SK-N-SH (cell line): Measurements from ENCODE around the gene PACSIN2. TPM values are rescaled to one million over a fixed set of nuclear protein-coding genes. Genes with fewer than 3 reads are reported as not detected.

Experiments used
- CTCF ChIA-PET: fragments of 300-600, 350-600 bp; formaldehyde crosslinking; extraction: SDS; loops from one replicate; lab custom pipeline; 2021; lab: Yijun Ruan, JAX
- POLR2A ChIA-PET: fragments of 350-600 bp; sonication (Branson Sonifier 250); formaldehyde crosslinking; extraction: SDS; loops from one replicate; lab custom pipeline; 2020; ENCODE audit warnings: antibody characterized with exemption, inconsistent platforms; lab: Yijun Ruan, JAX
- DNase-seq: peaks from one replicate; pipeline ENCODE4 v3.0.0; 2012
- H2AFZ ChIP-seq: fragments of 200-600 bp; sonication (generic); 2 replicates; pipeline ENCODE4 v1.8.1; 2016; ENCODE audit warnings: antibody characterized with exemption, mild to moderate bottlenecking, low read depth
- H3F3A ChIP-seq: fragments of 200-600 bp; sonication (generic); replicated peaks from 2 replicates; pipeline ENCODE3; 2016; ENCODE audit warnings: antibody characterized with exemption, mild to moderate bottlenecking; ENCODE audit not compliant: insufficient read depth
- H3K27ac ChIP-seq, 2 experiments: fragments of 200-500 bp in 1 of 2; fragments of 200-600 bp in 1 of 2; sonication (Bioruptor generic) in 1 of 2; sonication (generic), shearing (Covaris generic) in 1 of 2; 2 replicates each; pipeline versions ENCODE4 v1.5.1 to v1.6.1; 2014 to 2016; ENCODE audit warnings: low read depth in 2 of 2, inconsistent platforms in 1 of 2, low read length in 1 of 2, mild to moderate bottlenecking in 1 of 2, mixed read lengths in 1 of 2
- H3K27me3 ChIP-seq: fragments of 200-600 bp; sonication (generic), shearing (Covaris generic); 2 replicates; pipeline ENCODE4 v1.6.1; 2016; ENCODE audit warnings: mixed run types; ENCODE audit not compliant: insufficient read depth
- H3K36me3 ChIP-seq, 2 experiments: fragments of 200-500 bp in 1 of 2; fragments of 200-600 bp in 1 of 2; sonication (Bioruptor generic) in 1 of 2; sonication (generic) in 1 of 2; replicated peaks in 1 of 2; 2 replicates each; pipeline versions ENCODE3 to v1.5.1; 2014 to 2016; ENCODE audit warnings: low read length in 1 of 2, mild to moderate bottlenecking in 1 of 2; ENCODE audit not compliant: insufficient read depth in 2 of 2, control insufficient read depth in 1 of 2
- H3K4me1 ChIP-seq, 2 experiments: fragments of 200-500 bp in 1 of 2; fragments of 200-600 bp in 1 of 2; sonication (Bioruptor generic) in 1 of 2; sonication (generic), shearing (Covaris generic) in 1 of 2; 2 replicates each; pipeline versions ENCODE4 v1.5.1 to v1.6.1; 2014 to 2016; ENCODE audit warnings: low read depth in 1 of 2, low read length in 1 of 2, mixed run types in 1 of 2; ENCODE audit not compliant: insufficient read depth in 2 of 2, control insufficient read depth in 1 of 2
- H3K4me2 ChIP-seq: fragments of 200-600 bp; sonication (generic), shearing (Covaris generic); 2 replicates; pipeline ENCODE4 v1.6.1; 2017; ENCODE audit warnings: mixed run types
- H3K4me3 ChIP-seq, 2 experiments: fragments of 200-500 bp in 1 of 2; fragments of 200-600 bp in 1 of 2; sonication (Bioruptor generic) in 1 of 2; sonication (generic), shearing (Covaris generic) in 1 of 2; 2 replicates each; pipeline versions ENCODE4 v1.5.1 to v1.8.1; 2014 to 2016; ENCODE audit warnings: low read depth in 2 of 2, inconsistent platforms in 1 of 2, low read length in 1 of 2, mild to moderate bottlenecking in 1 of 2, mixed read lengths in 1 of 2, moderate library complexity in 1 of 2
- H3K79me2 ChIP-seq: fragments of 200-600 bp; sonication (generic); 2 replicates; pipeline ENCODE4 v1.8.1; 2017; ENCODE audit warnings: mild to moderate bottlenecking; ENCODE audit not compliant: insufficient read depth
- H3K9ac ChIP-seq: fragments of 200-600 bp; sonication (generic); 2 replicates; pipeline ENCODE4 v1.6.1; 2017; ENCODE audit warnings: mixed run types
- H3K9me2 ChIP-seq: fragments of 200-600 bp; sonication (generic); 2 replicates; pipeline ENCODE4 v1.6.1; 2017; ENCODE audit warnings: mixed run types
- H3K9me3 ChIP-seq: fragments of 200-600 bp; sonication (generic); 2 replicates; pipeline ENCODE4 v1.6.1; 2017; ENCODE audit warnings: mixed run types, mild to moderate bottlenecking, moderate library complexity
- H4K20me1 ChIP-seq: fragments of 200-600 bp; sonication (generic); 2 replicates; pipeline ENCODE4 v1.6.1; 2017; ENCODE audit warnings: mild to moderate bottlenecking, mixed run types; ENCODE audit not compliant: insufficient read depth
- CHD2 ChIP-seq: fragments of 150-350 bp; IDR thresholded peaks from 2 replicates; pipeline ENCODE4 v1.6.1; 2018; ENCODE audit warnings: low read length; ENCODE audit not compliant: partially characterized antibody
- EP300 ChIP-seq, 2 experiments: IDR thresholded peaks; 2 replicates each; pipeline versions ENCODE4 v1.4.0 to v1.6.1; 2012; ENCODE audit warnings: borderline replicate concordance in 1 of 2, low read depth in 1 of 2, low read length in 1 of 2
- GABPA ChIP-seq: IDR thresholded peaks from 2 replicates; pipeline ENCODE4 v1.4.0; 2012; ENCODE audit warnings: low read depth, mild to moderate bottlenecking
- GATA2 ChIP-seq: sonication (generic); formaldehyde crosslinking; IDR thresholded peaks from 2 replicates; pipeline ENCODE4 v1.5.0; 2020; ENCODE audit warnings: mild to moderate bottlenecking, missing genetic modification reagents
- IRF3 ChIP-seq: fragments of 150-350 bp; IDR thresholded peaks from 2 replicates; pipeline ENCODE4 v1.6.1; 2016; ENCODE audit warnings: mild to moderate bottlenecking, low read depth, low read length
- JUND ChIP-seq: IDR thresholded peaks from 2 replicates; pipeline ENCODE4 v1.4.0; 2012
- MXI1 ChIP-seq: IDR thresholded peaks from 2 replicates; pipeline ENCODE4 v1.6.1; 2012; ENCODE audit warnings: mild to moderate bottlenecking, low read depth, low read length, improper control_type of control experiment
- NFIC ChIP-seq: IDR thresholded peaks from 2 replicates; pipeline ENCODE4 v1.4.0; 2012; ENCODE audit warnings: borderline replicate concordance
- POLR2AphosphoS5 ChIP-seq: IDR thresholded peaks from 2 replicates; pipeline ENCODE4 v1.6.1; 2012; ENCODE audit warnings: low read depth, low read length
- REST ChIP-seq: IDR thresholded peaks from 2 replicates; pipeline ENCODE4 v1.6.1; 2012; ENCODE audit warnings: mild to moderate bottlenecking, low read depth, low read length, moderate library complexity
- SMC3 ChIP-seq: IDR thresholded peaks from 2 replicates; pipeline ENCODE4 v1.6.1; 2012; ENCODE audit warnings: low read depth, low read length, improper control_type of control experiment
- TAF1 ChIP-seq: IDR thresholded peaks from 2 replicates; pipeline ENCODE4 v1.6.1; 2012; ENCODE audit warnings: low read depth, mild to moderate bottlenecking, low read length, moderate library complexity, borderline replicate concordance
- TCF12 ChIP-seq: IDR thresholded peaks from 2 replicates; pipeline ENCODE4 v1.4.0; 2012
- YY1 ChIP-seq: IDR thresholded peaks from 2 replicates; pipeline ENCODE4 v1.4.0; 2012; ENCODE audit warnings: low read depth, mild to moderate bottlenecking
- WGBS: methylation state at CpG from one replicate; pipeline ENCODE4 v1.1.6; 2017; ENCODE audit warnings: low lambda C conversion rate; 5-methylcytosine and 5-hydroxymethylcytosine counted together
- polyA plus RNA-seq, 3 experiments: library from polyadenylated mRNA; depleted of rRNA; stranded (reverse); fragments of >200 nt; gene quantifications; 2 replicates each; pipeline ENCODE4 v1.2.3, GENCODE V29; 2012
- TF ChIP-seq, protein P1 (sequence below): IDR thresholded peaks from 2 replicates; pipeline ENCODE4 v1.4.0; 2012; ENCODE audit warnings: low read depth, borderline replicate concordance
- TF ChIP-seq, protein P2 (sequence below): IDR thresholded peaks from 2 replicates; pipeline ENCODE4; 2012
- TF ChIP-seq, protein P3 (sequence below): fragments of 200-600 bp; sonication (generic); IDR thresholded peaks from 2 replicates; pipeline ENCODE4 v1.6.1; 2017; ENCODE audit warnings: antibody characterized with exemption, mild to moderate bottlenecking, moderate library complexity
- TF ChIP-seq, protein P4 (sequence below): IDR thresholded peaks from 2 replicates; pipeline ENCODE4 v1.4.0; 2012; ENCODE audit warnings: low read depth

The PACSIN2 gene
- polyA plus RNA-seq, 1 of the 3 experiments (the other 2 are of a cell fraction): 60.5 TPM

DNA sequence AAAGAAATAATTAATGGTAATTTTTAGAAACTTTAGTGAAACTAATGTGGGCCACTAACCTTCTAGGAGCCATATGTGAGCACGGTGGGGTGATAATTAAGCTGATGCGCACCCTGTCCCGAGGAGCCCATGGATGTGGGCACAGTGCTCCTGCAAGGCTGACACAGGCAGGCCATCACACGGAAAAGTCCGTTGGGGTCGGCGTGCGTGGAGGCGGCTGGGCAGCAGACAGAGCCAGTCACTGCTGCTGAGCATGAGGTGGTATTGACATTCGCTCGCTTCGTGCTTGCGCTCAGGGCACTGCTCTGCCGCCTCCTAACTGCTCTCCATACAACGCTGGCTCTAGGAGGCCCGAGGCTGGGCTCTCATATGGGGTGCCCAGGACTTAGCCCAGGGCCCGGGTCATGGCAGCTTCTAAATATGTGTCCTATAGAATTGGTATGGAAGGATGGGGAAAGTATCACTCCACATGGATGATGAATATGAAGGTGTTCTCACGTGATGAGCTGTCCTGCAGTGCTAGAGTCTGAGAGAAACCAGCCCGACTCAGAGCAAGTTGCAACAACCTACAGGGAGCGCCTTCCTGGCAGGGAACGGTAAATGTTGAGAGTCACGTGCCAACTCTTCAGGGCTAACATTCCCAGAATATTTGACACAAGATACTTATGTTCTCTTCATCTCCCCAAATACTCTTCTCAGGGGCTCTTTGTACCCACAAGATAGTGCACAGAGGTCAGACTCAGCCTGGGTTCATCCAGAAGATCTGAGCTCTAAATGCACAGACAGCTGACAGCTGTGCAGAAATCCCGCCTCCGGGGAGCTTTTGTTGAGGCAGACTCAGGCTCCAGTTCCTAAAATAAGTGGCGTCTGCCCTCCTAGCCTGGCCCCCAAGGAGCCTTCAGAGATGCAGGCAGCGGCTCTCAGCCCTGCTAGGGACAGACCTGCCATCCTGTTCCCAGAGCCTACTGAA lies 107.3 kb downstream of the PACSIN2 start:
- POLR2A ChIA-PET: no interaction called here
- H3K9ac ChIP-seq: no peak overlapping the region
- no peaks in the 10 kb centered on the region for H3K36me3 ChIP-seq
- 0 out of 2 replicates have a peak, but pooled peaks cover 3% of the 10 kb centered on the region for H4K20me1 ChIP-seq
- WGBS: 87% methylated on average over 7 of the region's 26 CpGs
- no peak for DNase-seq
- no peaks in the 10 kb centered on the region for H3K9me3 ChIP-seq
- no peaks in the 10 kb centered on the region for H3K9me2 ChIP-seq
- peaks cover 12% of the 10 kb centered on the region; the same call in 1 of the 2 replicates for H3K79me2 ChIP-seq
- CTCF ChIA-PET: no interaction called here
- TF ChIP-seq TCF12 (no peak), MXI1 (no peak), POLR2AphosphoS5 (no peak), GABPA (no peak), GATA2 (no peak), IRF3 (no peak), NFIC (no peak), CHD2 (no peak), JUND (no peak), REST (no peak), YY1 (no peak), TAF1 (no peak), EP300 (IDR thresholded peaks at IDR 0.05; ENCODE audit: borderline replicate concordance in 1 of 2, low read depth in 1 of 2, low read length in 1 of 2) (no peak), SMC3 (no peak)
- TF ChIP-seq, protein P1, sequence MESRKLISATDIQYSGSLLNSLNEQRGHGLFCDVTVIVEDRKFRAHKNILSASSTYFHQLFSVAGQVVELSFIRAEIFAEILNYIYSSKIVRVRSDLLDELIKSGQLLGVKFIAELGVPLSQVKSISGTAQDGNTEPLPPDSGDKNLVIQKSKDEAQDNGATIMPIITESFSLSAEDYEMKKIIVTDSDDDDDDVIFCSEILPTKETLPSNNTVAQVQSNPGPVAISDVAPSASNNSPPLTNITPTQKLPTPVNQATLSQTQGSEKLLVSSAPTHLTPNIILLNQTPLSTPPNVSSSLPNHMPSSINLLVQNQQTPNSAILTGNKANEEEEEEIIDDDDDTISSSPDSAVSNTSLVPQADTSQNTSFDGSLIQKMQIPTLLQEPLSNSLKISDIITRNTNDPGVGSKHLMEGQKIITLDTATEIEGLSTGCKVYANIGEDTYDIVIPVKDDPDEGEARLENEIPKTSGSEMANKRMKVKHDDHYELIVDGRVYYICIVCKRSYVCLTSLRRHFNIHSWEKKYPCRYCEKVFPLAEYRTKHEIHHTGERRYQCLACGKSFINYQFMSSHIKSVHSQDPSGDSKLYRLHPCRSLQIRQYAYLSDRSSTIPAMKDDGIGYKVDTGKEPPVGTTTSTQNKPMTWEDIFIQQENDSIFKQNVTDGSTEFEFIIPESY: no peak
- TF ChIP-seq, protein P2, sequence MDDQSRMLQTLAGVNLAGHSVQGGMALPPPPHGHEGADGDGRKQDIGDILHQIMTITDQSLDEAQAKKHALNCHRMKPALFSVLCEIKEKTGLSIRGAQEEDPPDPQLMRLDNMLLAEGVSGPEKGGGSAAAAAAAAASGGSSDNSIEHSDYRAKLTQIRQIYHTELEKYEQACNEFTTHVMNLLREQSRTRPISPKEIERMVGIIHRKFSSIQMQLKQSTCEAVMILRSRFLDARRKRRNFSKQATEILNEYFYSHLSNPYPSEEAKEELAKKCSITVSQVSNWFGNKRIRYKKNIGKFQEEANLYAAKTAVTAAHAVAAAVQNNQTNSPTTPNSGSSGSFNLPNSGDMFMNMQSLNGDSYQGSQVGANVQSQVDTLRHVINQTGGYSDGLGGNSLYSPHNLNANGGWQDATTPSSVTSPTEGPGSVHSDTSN: no peak
- TF ChIP-seq, protein P3, sequence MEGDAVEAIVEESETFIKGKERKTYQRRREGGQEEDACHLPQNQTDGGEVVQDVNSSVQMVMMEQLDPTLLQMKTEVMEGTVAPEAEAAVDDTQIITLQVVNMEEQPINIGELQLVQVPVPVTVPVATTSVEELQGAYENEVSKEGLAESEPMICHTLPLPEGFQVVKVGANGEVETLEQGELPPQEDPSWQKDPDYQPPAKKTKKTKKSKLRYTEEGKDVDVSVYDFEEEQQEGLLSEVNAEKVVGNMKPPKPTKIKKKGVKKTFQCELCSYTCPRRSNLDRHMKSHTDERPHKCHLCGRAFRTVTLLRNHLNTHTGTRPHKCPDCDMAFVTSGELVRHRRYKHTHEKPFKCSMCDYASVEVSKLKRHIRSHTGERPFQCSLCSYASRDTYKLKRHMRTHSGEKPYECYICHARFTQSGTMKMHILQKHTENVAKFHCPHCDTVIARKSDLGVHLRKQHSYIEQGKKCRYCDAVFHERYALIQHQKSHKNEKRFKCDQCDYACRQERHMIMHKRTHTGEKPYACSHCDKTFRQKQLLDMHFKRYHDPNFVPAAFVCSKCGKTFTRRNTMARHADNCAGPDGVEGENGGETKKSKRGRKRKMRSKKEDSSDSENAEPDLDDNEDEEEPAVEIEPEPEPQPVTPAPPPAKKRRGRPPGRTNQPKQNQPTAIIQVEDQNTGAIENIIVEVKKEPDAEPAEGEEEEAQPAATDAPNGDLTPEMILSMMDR: no peak
- TF ChIP-seq, protein P4, sequence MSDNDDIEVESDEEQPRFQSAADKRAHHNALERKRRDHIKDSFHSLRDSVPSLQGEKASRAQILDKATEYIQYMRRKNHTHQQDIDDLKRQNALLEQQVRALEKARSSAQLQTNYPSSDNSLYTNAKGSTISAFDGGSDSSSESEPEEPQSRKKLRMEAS: no peak
- peaks cover 0 to 5% of the 10 kb centered on the region in 2 experiments; a peak in 1 of 4 replicates for H3K4me1 ChIP-seq
- no peak overlapping the region for H2AFZ ChIP-seq
- H3K27me3 ChIP-seq: no peaks in the 10 kb centered on the region
- no peak overlapping the region for H3K4me3 ChIP-seq
- H3K27ac ChIP-seq: no peak overlapping the region
- H3F3A ChIP-seq: no peaks in the 10 kb centered on the region
- no peak overlapping the region for H3K4me2 ChIP-seq
